ENCODE data around the gene FGF9.

Gene FGF9

DNA sequence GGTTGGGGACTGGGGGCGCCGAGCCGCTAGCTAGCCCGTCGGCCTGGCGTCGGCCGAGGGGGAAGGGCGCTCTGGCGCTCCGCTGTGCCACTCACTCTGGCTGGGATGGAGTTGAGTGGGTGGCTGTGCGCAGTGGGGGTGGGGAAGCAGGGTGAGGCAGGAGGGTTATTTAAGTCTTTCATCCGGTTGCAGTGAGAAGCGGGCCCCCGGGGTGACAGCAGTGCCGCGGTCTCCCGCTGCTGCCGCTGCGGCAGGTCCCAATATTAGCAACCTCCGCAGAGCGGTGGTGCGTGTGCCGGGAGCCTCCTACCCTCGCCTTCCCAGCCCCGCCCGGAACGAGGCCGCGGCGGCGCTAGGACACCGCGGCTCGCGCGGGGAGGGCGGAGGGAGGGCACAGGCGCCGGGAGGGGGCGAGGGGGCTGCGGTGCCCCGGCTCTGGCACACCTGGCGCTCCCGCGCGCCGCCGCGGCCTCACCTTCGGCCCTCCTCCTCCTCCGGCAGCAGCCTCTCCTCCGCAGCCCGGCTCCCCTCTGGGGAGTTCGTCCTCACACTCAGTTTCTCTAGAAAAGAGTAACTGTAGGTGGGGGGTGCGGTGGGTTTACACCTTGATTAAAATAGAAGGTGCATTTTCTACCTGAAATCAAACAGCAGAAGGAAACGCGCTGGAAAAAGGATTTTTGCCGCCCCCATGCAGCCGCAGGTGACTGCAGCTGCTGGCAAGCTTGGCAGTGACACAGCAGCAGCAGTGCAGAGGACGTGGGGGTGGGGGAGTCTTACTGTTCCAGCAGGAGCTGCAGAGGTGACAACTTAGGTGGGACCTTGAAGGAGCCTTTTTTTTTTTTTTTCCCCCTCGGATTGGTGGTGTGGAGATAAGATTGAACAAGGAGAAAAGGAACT lies 4.5 kb downstream of the FGF9 start:
- peak; percentile 69 for DNase-seq

GRCh38 chr13:21676611-21677021 lies 5.7 kb downstream of the FGF9 start:
- no peak for DNase-seq

- no peak for DNase-seq
These were observed 6.3 kb downstream of the FGF9 start for GRCh38 chr13:21677075-21677623.

- no peak for DNase-seq
These were observed 12.3 kb downstream of the FGF9 start for GRCh38 chr13:21683034-21683733.

GRCh38 chr13:21684576-21684975 lies 13.7 kb downstream of the FGF9 start:
- no peak for DNase-seq

DNA sequence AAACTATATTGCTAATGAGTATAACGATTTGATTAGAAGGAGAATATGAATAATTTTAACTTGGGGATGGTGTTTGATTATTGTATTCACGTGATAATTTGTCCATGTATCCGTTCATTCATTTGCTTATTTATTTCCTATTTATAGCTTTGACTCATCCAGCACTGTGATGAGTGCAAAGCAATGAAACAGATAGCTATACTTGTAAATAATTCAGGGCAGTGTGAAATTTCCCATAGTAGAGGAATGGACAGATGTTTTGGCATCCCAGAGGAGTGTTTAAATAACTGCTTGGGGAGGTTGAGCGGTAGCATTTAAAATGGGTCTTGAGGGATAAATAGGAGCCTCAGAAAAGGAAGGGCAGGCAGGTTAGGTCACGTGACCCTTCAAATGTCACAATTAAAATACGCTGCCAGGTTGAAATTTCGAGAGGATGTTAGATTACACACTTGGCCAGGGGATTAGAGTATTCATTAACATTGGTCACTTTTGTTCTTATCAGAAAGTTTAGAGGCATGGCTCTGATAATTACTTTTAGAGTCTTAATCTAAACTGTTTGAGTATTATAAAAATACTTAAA lies 14.7 kb downstream of the FGF9 start:
- DNase-seq = no peak

DNA sequence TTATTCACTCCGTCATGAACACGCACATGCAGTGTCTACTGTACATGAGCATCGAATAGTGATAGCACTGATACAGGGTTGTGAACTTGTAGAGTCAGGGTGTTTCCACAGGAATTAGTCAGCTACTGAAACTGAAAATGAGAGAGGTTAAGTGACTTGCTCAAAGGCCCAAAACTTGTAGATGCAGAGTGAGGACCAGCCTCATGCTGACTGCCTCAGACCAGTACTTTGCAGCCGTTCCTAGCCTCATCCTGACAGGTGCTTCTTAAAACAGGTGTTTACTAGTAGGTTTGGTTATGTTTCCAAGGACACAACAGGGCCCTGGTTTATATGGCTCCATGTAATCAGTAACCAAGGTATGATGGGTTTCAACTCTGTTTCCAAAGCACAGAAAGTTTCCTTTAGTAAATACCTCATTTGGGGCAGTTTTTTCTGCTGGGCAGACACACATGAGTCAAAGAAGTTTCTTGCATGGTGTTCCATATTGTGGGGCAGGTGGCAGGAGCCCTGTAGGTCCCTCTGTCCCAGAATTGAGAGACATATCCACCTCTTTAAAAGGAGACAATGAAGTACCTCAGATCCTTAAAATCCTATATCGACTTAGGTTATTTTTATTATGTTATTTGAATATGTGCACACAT lies 16.0 kb downstream of the FGF9 start:
- no peak for DNase-seq

GRCh38 chr13:21688056-21688455 lies 17.2 kb downstream of the FGF9 start:
- peak; percentile 49 for DNase-seq

DNA sequence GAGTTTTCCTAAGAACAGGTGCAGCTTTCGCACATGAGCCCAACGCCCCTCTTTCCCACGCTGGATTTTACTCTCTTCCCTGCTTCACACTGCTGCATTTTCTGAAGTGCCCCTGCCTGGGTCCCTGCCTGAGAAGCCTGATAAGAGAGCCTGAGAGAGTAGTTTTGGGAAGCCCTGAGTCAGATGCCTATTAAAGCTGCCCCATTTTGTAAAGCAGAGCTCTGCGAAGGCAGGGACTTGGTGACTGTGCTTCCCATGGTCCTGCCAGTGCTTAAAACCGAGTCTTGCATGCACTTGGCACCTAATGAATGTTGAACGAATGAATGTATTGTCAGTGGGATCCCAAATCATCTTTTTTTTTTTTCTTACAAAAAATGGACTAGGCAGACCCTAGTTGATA lies 18.2 kb downstream of the FGF9 start:
- no peak for DNase-seq

- DNase-seq = no peak
These were observed 20.1 kb downstream of the FGF9 start for GRCh38 chr13:21690955-21691354.

DNA sequence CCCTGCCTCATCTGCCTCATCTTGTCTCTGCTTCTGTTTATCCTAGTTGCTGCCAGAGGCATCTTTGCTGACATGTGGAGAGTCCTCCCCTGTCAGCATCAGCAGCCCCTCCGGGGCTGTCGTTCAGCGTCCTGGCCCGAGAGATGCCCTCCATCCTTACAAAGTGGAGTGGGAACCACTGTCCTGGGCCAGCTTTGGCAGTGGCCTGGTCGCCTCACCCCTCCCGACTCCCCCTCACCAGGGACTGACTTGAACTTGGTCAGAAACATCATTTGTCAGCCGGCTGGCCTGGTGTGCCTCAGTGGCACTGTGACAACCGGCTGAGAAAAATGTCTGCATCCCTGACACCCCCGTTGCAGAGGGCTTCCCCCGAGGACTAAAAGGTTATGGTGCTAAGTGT lies 20.6 kb downstream of the FGF9 start:
- DNase-seq = no peak

DNA sequence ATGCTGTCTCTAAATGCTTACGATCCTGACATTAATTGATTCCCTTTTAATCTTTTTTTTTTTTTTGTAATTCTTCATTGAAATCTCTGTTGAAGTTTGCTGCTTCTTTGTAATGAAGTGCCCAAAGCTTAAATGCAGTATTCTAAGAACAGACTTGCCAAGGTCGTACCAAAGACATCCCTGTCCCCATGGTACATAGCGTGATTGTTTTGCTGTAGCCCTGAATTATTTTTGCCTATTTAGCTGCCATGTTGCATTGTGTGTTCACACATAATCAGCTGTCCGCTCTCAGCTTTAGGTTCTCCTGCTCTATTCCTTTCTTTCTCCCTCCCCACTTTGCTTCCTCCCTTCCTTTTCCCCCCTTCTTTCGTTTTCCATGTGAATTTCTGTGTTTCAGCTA lies 21.1 kb downstream of the FGF9 start:
- no peak for DNase-seq

- no peak for DNase-seq
These were observed 24.0 kb downstream of the FGF9 start for GRCh38 chr13:21694831-21695230.

DNA sequence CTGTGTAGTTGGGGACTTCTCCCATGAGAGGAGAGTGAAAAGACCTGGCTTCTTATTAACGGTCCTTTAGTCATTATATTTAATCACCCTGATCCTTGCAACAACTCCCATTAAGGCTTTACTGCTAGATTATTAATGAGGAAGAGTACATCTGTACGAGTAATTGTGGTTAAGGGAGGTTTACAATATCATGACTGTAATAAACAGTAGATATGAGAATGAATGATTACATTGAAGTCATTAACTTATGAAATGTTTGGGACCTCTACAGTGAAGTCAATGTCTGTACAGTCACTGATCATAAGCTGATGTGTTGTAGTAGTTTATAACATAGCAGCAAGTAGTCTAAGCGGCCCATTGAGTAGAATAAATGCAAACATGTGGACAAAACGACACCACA lies 24.7 kb downstream of the FGF9 start:
- DNase-seq = no peak

- DNase-seq = no peak
These were observed 26.1 kb downstream of the FGF9 start for GRCh38 chr13:21696865-21697448.

DNA sequence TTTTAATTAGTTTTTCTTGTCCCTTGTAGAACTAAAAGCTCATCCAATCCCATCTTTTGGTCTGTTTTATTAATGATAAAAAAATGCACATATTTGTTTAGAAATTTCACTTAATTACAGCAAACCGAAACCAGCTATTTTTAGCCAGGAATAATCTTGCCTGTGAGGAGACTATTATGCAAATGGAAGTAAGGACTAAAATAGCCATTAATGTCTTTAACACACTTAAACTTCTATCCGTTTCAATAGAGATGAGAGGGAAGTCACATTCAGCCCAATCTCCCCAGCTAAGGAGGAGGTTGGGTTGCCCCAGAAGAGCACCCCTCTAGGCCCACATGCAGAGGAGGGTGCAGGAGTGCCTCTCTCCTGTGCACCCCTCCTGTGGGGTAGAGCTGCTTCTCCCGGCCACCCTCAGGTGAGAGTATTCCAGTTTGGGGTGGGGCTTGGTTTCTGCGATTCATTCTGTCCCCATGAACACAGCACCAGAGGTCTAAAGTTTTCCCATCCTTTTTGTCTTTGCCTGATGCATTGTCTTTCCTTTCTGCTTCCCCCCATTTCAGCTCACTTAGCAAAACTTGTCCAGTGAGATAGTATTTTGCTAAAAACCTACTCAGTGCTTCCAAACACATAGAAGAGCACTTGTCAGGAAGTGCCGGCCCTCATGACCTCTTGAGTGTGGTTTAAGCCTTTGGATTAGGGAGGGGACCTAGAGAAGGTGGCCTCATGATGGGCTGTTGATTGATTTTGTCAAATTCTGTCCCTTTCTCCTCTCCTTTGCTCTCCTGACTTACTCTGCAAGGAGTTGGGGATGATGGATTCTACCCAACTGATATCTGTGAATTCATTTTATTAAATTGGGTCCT lies 28.2 kb downstream of the FGF9 start:
- no peak for DNase-seq

DNA sequence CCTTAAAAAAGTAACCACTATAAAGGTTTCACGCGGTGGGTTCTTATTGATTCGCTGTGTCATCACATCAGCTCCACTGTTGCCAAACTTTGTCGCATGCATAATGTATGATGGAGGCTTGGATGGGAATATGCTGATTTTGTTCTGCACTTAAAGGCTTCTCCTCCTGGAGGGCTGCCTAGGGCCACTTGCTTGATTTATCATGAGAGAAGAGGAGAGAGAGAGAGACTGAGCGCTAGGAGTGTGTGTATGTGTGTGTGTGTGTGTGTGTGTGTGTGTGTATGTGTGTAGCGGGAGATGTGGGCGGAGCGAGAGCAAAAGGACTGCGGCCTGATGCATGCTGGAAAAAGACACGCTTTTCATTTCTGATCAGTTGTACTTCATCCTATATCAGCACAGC lies 30.6 kb downstream of the FGF9 start:
- DNase-seq = no peak

- DNase-seq = no peak
These were observed 33.0 kb downstream of the FGF9 start for GRCh38 chr13:21703846-21704245.

- no peak for DNase-seq
These were observed 36.7 kb downstream of the FGF9 start for GRCh38 chr13:21707586-21707985.

DNA sequence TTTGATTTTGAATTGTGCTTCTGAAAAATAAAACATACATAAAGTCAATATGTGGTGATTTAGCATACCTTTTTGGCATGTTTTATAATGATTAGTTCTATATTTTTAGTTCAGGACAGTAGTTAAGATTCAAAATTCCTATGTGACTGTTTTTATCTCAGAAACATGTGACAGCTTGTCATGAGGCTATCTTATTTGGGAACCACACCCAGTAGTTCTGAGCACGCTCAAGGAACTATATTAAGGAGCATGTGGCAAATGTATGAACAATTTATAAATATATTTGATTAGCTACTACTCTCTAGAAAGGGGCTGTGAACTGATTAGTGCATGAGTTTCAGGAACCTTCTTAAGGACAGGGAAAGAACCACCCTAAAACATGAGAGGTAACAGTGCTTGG lies 38.8 kb downstream of the FGF9 start:
- no peak for DNase-seq

- DNase-seq = no peak
These were observed 39.3 kb downstream of the FGF9 start for GRCh38 chr13:21710163-21710562.

DNA sequence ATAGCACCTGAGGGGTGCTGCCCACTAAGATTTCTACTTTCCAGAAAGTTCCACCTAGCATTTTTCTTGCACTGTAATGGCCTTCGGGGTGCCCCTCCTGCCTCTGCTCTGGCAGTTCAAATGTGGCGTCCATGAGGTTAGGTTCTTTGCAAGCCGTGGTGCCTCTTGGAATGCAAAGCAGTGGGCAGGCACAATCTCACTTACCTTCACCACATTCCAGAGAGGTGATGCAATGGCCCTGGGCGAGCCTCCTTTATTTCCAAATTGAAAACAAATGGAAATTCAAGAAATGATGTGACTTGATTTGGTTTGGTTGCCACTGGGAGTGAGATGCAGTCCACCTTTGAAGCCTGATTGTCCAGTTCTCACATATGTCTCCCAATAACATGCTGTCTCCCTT lies 46.9 kb downstream of the FGF9 start:
- no peak for DNase-seq

All from NCI-H1105 treated with DMSO at 0.1 percent for 48 hours (cell line).